ENCODE data around the gene KLHDC9.
"Not testable (repeated sequence)": the region's sequence is repeated elsewhere in the genome, so short reads cannot be mapped to it uniquely, and the experiment has no call there.

Gene KLHDC9

GRCh38 chr1:161098210-161099068, at the start of gene KLHDC9:
TSS of gene KLHDC9 (plus strand) at chr1:161098361. CDS start at chr1:161098536, 175 bp downstream.
- DNase-seq: peak; percentile 98

- DNase-seq: no peak
Observed at GRCh38 chr1:161048949-161049722, 49.0 kb upstream of the KLHDC9 start.

- DNase-seq: no peak
Observed at GRCh38 chr1:161051219-161051618, 46.9 kb upstream of the KLHDC9 start.

GRCh38 chr1:161052899-161053298, 45.3 kb upstream of the KLHDC9 start:
- DNase-seq: no peak

- no peak for DNase-seq
Observed at GRCh38 chr1:161054232-161054631, 43.9 kb upstream of the KLHDC9 start.

- DNase-seq: no peak
Observed at GRCh38 chr1:161054805-161055204, 43.4 kb upstream of the KLHDC9 start.

GRCh38 chr1:161059293-161059692, 38.9 kb upstream of the KLHDC9 start:
- no peak for DNase-seq

GRCh38 chr1:161061419-161061818, 36.7 kb upstream of the KLHDC9 start:
- DNase-seq: no peak

- not testable (repeated sequence) for DNase-seq
Observed at GRCh38 chr1:161063936-161064335, 34.2 kb upstream of the KLHDC9 start.

GRCh38 chr1:161065681-161066080, 32.5 kb upstream of the KLHDC9 start:
- DNase-seq: not testable (repeated sequence)

- no peak for DNase-seq
Observed at GRCh38 chr1:161066694-161067093, 31.5 kb upstream of the KLHDC9 start.

- peak; percentile 16 for DNase-seq
Observed at GRCh38 chr1:161068306-161069234, 29.6 kb upstream of the KLHDC9 start.

GRCh38 chr1:161069241-161069640, 28.9 kb upstream of the KLHDC9 start:
- DNase-seq: no peak

- no peak for DNase-seq
Observed at GRCh38 chr1:161069731-161070270, 28.4 kb upstream of the KLHDC9 start, which contains the start of gene ARHGAP30. TSS of gene ARHGAP30 (minus strand) at chr1:161069891. CDS start at chr1:161069624, 267 bp downstream.

GRCh38 chr1:161070761-161071160, 27.4 kb upstream of the KLHDC9 start:
- no peak for DNase-seq

GRCh38 chr1:161071886-161072371, 26.2 kb upstream of the KLHDC9 start:
- peak; percentile 15 for DNase-seq

- DNase-seq: no peak
Observed at GRCh38 chr1:161072751-161073449, 25.3 kb upstream of the KLHDC9 start.

GRCh38 chr1:161073474-161074121, 24.6 kb upstream of the KLHDC9 start:
- no peak for DNase-seq

GRCh38 chr1:161074676-161075368, 23.3 kb upstream of the KLHDC9 start:
- peak; percentile 64 for DNase-seq

GRCh38 chr1:161076410-161076809, 21.8 kb upstream of the KLHDC9 start:
- no peak for DNase-seq
